HL-60 (cell line): ENCODE measurements around the gene PRM1.

Source experiments
- DNase-seq, 2 experiments: peaks; one replicate each; pipeline ENCODE4 v3.0.0-alpha.2; 2010 to 2020; ENCODE audit warnings: low read depth in 1 of 2, low spot score in 1 of 2
- H3K27ac ChIP-seq: fragments of 250-450 bp; sonication (Bioruptor Pico); replicated peaks from 2 replicates; pipeline ENCODE4 v1.5.1; 2020; ENCODE audit warnings: mild to moderate bottlenecking, moderate library complexity
- H3K27me3 ChIP-seq: fragments of 250-450 bp; sonication (Bioruptor Pico); 2 replicates; pipeline ENCODE4 v1.5.1; 2021; ENCODE audit warnings: mild to moderate bottlenecking, moderate library complexity; ENCODE audit not compliant: insufficient read depth, poor library complexity, severe bottlenecking
- H3K4me3 ChIP-seq: replicated peaks from 2 replicates; pipeline ENCODE4 v1.5.1; 2011; ENCODE audit warnings: mild to moderate bottlenecking, control low read depth, low read length; ENCODE audit not compliant: insufficient read depth
- GABPA ChIP-seq: IDR thresholded peaks from 2 replicates; pipeline ENCODE4 v1.6.1; 2012; ENCODE audit warnings: low read depth
- POLR2AphosphoS5 ChIP-seq: IDR thresholded peaks from 2 replicates; pipeline ENCODE4 v1.6.1; 2012; ENCODE audit warnings: low read depth
- SPI1 ChIP-seq: IDR thresholded peaks from 2 replicates; pipeline ENCODE4 v1.6.1; 2012; ENCODE audit warnings: low read depth, mild to moderate bottlenecking, borderline replicate concordance
- TF ChIP-seq, protein P1 (sequence below): IDR thresholded peaks from one replicate; pipeline ENCODE4 v1.5.1; 2011; ENCODE audit warnings: low read length, control low read depth, inconsistent platforms; ENCODE audit not compliant: insufficient read depth
- TF ChIP-seq, protein P2 (sequence below): IDR thresholded peaks from 2 replicates; pipeline ENCODE4 v1.6.1; 2012; ENCODE audit warnings: low read depth; ENCODE audit not compliant: insufficient replicate concordance

PRM1 gene

DNA sequence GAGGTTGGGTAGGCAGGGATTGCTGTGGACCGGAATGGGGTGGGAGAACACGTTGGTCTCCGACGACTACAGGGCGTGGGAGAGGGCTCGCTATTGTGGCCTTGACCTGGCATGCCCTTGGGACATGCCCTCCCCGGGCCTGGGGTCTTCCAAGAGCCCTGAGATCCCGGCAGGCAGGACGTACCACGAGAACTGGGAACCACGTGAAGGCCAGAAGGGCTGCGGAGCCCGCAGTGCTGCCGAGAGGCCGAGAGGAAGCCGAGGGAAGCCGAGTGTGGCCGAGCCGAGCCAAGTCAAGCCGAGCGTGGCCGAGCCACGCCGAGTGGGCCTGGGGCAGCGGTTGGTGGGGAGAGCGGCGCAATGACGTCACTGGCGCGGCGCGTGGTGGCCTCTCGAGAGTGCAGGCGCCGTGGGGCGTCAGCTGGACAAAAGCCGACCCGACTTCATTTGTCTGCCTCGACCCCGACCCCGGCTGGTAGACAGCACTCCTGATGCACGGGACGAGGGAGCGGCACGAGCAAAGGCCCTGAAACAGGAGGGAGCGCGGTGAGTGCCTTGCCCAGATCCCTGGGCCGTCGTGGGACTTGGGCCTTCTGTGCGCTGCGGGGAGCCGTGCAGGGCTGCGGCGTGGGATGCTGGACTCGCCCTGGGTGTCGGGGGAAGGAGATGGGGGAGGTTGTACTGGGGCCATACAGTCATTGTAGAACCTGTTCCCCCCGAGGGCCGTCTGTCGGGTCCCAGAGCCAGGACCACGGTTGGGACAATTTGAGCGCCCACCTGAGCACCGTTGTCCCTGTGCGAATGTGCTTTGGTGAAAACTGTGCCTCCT is 31.7 kb downstream of the PRM1 start:
- H3K27ac ChIP-seq = no peak overlapping the region
- no peak for DNase-seq
- TF ChIP-seq GABPA (no peak), POLR2AphosphoS5 (no peak), SPI1 (no peak)
- TF ChIP-seq, protein P1, sequence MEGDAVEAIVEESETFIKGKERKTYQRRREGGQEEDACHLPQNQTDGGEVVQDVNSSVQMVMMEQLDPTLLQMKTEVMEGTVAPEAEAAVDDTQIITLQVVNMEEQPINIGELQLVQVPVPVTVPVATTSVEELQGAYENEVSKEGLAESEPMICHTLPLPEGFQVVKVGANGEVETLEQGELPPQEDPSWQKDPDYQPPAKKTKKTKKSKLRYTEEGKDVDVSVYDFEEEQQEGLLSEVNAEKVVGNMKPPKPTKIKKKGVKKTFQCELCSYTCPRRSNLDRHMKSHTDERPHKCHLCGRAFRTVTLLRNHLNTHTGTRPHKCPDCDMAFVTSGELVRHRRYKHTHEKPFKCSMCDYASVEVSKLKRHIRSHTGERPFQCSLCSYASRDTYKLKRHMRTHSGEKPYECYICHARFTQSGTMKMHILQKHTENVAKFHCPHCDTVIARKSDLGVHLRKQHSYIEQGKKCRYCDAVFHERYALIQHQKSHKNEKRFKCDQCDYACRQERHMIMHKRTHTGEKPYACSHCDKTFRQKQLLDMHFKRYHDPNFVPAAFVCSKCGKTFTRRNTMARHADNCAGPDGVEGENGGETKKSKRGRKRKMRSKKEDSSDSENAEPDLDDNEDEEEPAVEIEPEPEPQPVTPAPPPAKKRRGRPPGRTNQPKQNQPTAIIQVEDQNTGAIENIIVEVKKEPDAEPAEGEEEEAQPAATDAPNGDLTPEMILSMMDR = no peak
- TF ChIP-seq, protein P2, sequence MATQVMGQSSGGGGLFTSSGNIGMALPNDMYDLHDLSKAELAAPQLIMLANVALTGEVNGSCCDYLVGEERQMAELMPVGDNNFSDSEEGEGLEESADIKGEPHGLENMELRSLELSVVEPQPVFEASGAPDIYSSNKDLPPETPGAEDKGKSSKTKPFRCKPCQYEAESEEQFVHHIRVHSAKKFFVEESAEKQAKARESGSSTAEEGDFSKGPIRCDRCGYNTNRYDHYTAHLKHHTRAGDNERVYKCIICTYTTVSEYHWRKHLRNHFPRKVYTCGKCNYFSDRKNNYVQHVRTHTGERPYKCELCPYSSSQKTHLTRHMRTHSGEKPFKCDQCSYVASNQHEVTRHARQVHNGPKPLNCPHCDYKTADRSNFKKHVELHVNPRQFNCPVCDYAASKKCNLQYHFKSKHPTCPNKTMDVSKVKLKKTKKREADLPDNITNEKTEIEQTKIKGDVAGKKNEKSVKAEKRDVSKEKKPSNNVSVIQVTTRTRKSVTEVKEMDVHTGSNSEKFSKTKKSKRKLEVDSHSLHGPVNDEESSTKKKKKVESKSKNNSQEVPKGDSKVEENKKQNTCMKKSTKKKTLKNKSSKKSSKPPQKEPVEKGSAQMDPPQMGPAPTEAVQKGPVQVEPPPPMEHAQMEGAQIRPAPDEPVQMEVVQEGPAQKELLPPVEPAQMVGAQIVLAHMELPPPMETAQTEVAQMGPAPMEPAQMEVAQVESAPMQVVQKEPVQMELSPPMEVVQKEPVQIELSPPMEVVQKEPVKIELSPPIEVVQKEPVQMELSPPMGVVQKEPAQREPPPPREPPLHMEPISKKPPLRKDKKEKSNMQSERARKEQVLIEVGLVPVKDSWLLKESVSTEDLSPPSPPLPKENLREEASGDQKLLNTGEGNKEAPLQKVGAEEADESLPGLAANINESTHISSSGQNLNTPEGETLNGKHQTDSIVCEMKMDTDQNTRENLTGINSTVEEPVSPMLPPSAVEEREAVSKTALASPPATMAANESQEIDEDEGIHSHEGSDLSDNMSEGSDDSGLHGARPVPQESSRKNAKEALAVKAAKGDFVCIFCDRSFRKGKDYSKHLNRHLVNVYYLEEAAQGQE = no peak
- H3K27me3 ChIP-seq = no peaks in the 10 kb centered on the region
- no peak overlapping the region for H3K4me3 ChIP-seq

DNA sequence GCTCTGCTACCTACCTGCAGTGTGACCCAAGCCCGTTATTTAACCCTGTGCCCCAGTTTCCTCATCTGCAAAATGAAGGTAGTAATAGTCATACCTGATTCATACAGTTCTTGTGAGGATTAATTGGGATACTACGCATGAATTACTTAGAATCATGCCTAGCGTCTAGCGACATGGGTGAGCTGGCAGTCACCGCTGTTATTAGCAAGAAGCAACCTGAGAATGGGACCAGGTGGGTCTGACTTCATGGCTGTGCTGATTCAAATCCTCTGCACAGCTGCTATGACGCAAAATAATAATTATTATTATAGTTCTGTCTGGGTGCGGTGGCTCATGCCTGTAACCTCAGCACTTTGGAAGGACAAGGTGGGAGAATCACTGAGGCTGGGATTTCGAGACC is 33.0 kb downstream of the PRM1 start:
- no peak for TF ChIP-seq SPI1
- TF ChIP-seq POLR2AphosphoS5 = no peak
- TF ChIP-seq GABPA = no peak
- TF ChIP-seq, protein P2 = no peak
- TF ChIP-seq, protein P1 = no peak
- DNase-seq = no peak
- no peak overlapping the region for H3K27ac ChIP-seq
- no peaks in the 10 kb centered on the region for H3K27me3 ChIP-seq
- H3K4me3 ChIP-seq = no peak overlapping the region

DNA sequence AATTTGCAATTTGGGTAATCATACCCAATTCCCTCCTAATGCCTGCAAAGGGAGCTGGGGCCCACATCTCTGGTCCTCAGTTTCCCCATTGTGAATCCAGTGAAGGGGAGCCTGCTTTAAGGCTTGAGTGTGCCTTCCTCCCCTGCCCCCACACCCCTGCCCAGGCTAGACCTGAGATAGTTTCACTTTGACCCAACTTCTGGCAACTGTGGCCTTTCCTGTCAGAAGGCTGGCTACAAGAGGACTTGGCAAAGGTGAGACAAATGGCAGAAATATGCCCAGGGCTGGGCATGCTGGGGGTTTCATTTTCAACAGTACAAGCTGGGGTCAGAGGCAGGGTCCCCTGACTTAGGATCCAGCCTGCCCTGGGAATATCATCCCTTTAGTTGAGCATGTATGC is 35.1 kb downstream of the PRM1 start:
- no peak for DNase-seq
- Histone ChIP-seq H3K4me3 (no peak overlapping the region), H3K27ac (no peak overlapping the region), H3K27me3 (no peaks in the 10 kb centered on the region)
- TF ChIP-seq GABPA = no peak
- TF ChIP-seq POLR2AphosphoS5 = no peak
- TF ChIP-seq, protein P1 = no peak
- no peak for TF ChIP-seq SPI1
- TF ChIP-seq, protein P2 = no peak
